Neural cell (in vitro differentiated cells): ENCODE measurements around the gene BPTF.

ENCODE experiments used
- EP300 ChIP-seq: fragments of 450-650 bp; conservative IDR thresholded peaks from 2 replicates; pipeline ENCODE4 v1.6.1; 2014; ENCODE audit warnings: antibody characterized with exemption, mild to moderate bottlenecking, moderate library complexity; ENCODE audit not compliant: poor library complexity, severe bottlenecking
- POLR2AphosphoS5 ChIP-seq: IDR thresholded peaks from 2 replicates; pipeline ENCODE4 v1.6.1; 2012
- TF ChIP-seq, protein P1 (sequence below): fragments of 450-650 bp; IDR thresholded peaks from 2 replicates; pipeline ENCODE4 v1.5.1; 2014; ENCODE audit warnings: antibody characterized with exemption, mild to moderate bottlenecking, moderate library complexity; ENCODE audit not compliant: poor library complexity, severe bottlenecking

DNA sequence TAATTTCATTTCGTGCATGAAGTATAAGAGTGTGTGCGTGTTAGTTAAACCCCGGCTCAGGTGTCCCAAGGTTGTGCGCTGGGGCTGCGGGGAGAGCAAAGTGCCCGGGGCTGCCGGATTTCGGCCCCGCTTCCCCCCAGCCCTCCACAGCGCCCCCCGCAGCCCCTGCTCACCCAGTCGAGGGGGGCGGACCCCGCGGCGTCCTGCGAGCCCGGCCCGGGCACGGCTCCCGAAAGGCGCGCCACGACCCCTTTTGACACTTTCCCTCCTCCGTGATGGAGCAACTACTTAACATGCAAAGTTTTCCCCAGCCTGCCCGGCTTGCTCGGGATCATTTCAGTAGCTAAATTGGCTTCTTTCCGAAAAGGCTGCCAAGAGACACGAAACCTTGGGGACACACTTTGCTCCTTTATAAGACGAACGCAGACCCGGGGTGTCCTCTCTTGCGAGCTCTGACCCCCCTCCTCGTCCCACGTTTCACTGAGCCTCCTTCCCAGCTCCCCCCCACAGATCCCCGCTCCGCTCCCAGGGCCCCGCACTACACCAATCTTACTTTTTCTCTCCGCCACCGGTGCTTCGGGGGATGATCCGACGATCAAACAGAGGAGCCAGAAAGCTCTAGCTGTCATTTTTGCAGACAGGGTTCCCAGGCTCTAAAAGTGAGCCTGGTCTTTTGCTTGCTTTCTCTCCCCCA is 170.4 kb downstream of the BPTF start:
- TF ChIP-seq, protein P1, sequence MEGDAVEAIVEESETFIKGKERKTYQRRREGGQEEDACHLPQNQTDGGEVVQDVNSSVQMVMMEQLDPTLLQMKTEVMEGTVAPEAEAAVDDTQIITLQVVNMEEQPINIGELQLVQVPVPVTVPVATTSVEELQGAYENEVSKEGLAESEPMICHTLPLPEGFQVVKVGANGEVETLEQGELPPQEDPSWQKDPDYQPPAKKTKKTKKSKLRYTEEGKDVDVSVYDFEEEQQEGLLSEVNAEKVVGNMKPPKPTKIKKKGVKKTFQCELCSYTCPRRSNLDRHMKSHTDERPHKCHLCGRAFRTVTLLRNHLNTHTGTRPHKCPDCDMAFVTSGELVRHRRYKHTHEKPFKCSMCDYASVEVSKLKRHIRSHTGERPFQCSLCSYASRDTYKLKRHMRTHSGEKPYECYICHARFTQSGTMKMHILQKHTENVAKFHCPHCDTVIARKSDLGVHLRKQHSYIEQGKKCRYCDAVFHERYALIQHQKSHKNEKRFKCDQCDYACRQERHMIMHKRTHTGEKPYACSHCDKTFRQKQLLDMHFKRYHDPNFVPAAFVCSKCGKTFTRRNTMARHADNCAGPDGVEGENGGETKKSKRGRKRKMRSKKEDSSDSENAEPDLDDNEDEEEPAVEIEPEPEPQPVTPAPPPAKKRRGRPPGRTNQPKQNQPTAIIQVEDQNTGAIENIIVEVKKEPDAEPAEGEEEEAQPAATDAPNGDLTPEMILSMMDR = no peak
- TF ChIP-seq POLR2AphosphoS5 (no peak), EP300 (no peak)
